MCF 10A (cell line): ENCODE results near the gene DRAXIN. TPM values are rescaled to one million over a fixed set of nuclear protein-coding genes. Genes with fewer than 3 reads are reported as not detected.

Experiments used
- BruUV-seq: library from RNA; stranded (reverse); fragments of 400-500 nt; replicated peaks from 2 replicates; lab custom pipeline; 2021; lab: Mats Ljungman, UMichigan
- CTCF ChIA-PET: fragments of 300-600 bp; sonication (Branson Sonifier 250); formaldehyde crosslinking; extraction: SDS; loops from one replicate; lab custom pipeline; 2021; ENCODE audit warnings: antibody characterized with exemption, inconsistent platforms; lab: Yijun Ruan, JAX
- POLR2A ChIA-PET: fragments of 300-600, 350-650 bp; sonication (Branson Sonifier 250); formaldehyde crosslinking; extraction: SDS; loops from one replicate; lab custom pipeline; 2020; ENCODE audit warnings: antibody characterized with exemption, inconsistent platforms; lab: Yijun Ruan, JAX
- DNase-seq: peaks from one replicate; pipeline ENCODE4 v3.0.0-alpha.2; 2018; ENCODE audit not compliant: unreplicated experiment
- H3K27ac Mint-ChIP-seq: one replicate; pipeline ENCODE4 v1.8.0; 2022; ENCODE audit warnings: mild to moderate bottlenecking, low read depth, mixed read lengths; ENCODE audit not compliant: unreplicated experiment
- H3K27me3 Mint-ChIP-seq: one replicate; pipeline ENCODE4 v1.8.0; 2022; ENCODE audit warnings: mixed read lengths; ENCODE audit not compliant: insufficient read depth, unreplicated experiment
- H3K36me3 Mint-ChIP-seq: one replicate; pipeline ENCODE4 v1.8.0; 2022; ENCODE audit warnings: mild to moderate bottlenecking, moderate library complexity, mixed read lengths; ENCODE audit not compliant: insufficient read depth, unreplicated experiment
- H3K4me1 Mint-ChIP-seq: one replicate; pipeline ENCODE4 v1.8.0; 2022; ENCODE audit warnings: mixed read lengths; ENCODE audit not compliant: insufficient read depth, unreplicated experiment
- H3K4me3 Mint-ChIP-seq: one replicate; pipeline ENCODE4 v1.8.0; 2022; ENCODE audit warnings: mild to moderate bottlenecking, moderate library complexity, mixed read lengths; ENCODE audit not compliant: unreplicated experiment
- H3K9me3 Mint-ChIP-seq: one replicate; pipeline ENCODE4 v1.8.0; 2022; ENCODE audit warnings: mixed read lengths; ENCODE audit not compliant: unreplicated experiment
- CTCF ChIP-seq: fragments of 200-600 bp; IDR thresholded peaks from one replicate; pipeline ENCODE4 v1.8.0; 2022; ENCODE audit warnings: antibody characterized with exemption, mild to moderate bottlenecking; ENCODE audit not compliant: unreplicated experiment
- intact Hi-C: fragments of 100-400 bp; cut with micrococcal nuclease; formaldehyde crosslinking; loops from 2 replicates; pipeline ENCODE4 v1.14.1; 2022
- total RNA-seq: library from RNA; stranded (reverse); gene quantifications from 2 replicates; pipeline ENCODE4 v1.2.3, GENCODE V29; 2022

DRAXIN gene
- total RNA-seq, 1 experiment from 2014 or later = 0.07 TPM

- Mint-ChIP-seq H3K27me3 (peaks cover 11% of the 10 kb centered on the region), H3K27ac (no peak overlapping the region), H3K9me3 (no peaks in the 10 kb centered on the region), H3K4me1 (peaks cover 5% of the 10 kb centered on the region), H3K4me3 (no peak overlapping the region), H3K36me3 (no peaks in the 10 kb centered on the region)
- ChIA-PET POLR2A (interaction anchor here (0.5 kb wide), 1 partner anchor 10 kb away, joined by 3 read pairs; no protein-coding TSS in a partner anchor), CTCF (no interaction called here)
- no peak for DNase-seq
- intact Hi-C loops = no loop called here
- BruUV-seq = no TSS peak
- TF ChIP-seq CTCF = no peak
Measured at GRCh38 chr1:11685210-11685752, 6.2 kb upstream of the DRAXIN start.

- H3K4me1 Mint-ChIP-seq = peaks cover 12% of the 10 kb centered on the region
- peaks cover 40% of the 10 kb centered on the region for H3K27me3 Mint-ChIP-seq
- DNase-seq = no peak
- no peak overlapping the region for H3K27ac Mint-ChIP-seq
- ChIA-PET CTCF (interaction anchor here (0.6 kb wide), 2 partner anchors 31 to 1166 kb away, joined by 3 to 4 read pairs; no protein-coding TSS in a partner anchor), POLR2A (no interaction called here)
- no peak overlapping the region for H3K4me3 Mint-ChIP-seq
- H3K36me3 Mint-ChIP-seq = no peaks in the 10 kb centered on the region
- TF ChIP-seq CTCF = no peak
- BruUV-seq = no TSS peak
- no peaks in the 10 kb centered on the region for H3K9me3 Mint-ChIP-seq
- intact Hi-C loops = no loop called here
Measured at GRCh38 chr1:11688506-11688905, 3.0 kb upstream of the DRAXIN start.

- BruUV-seq = no TSS peak
- Mint-ChIP-seq H3K4me3 (peak overlapping the region; percentile 8), H3K27me3 (peaks cover 47% of the 10 kb centered on the region), H3K27ac (no peak overlapping the region), H3K9me3 (no peaks in the 10 kb centered on the region), H3K36me3 (no peaks in the 10 kb centered on the region), H3K4me1 (peaks cover 18% of the 10 kb centered on the region)
- no peak for TF ChIP-seq CTCF
- intact Hi-C loops = no loop called here
- DNase-seq = no peak
- POLR2A ChIA-PET = interaction anchor here (1.1 to 1.4 kb wide), 4 partner anchors 9 to 218 kb away, joined by 3 to 5 read pairs (median 4); partner anchors contain the start of gene MAD2L2
- CTCF ChIA-PET = no interaction called here
Measured at GRCh38 chr1:11690397-11691301, 861 bp upstream of the DRAXIN start.

GRCh38 chr1:11691928-11692711, 610 bp downstream of the DRAXIN start:
- no TSS peak for BruUV-seq
- H3K4me1 Mint-ChIP-seq = peaks cover 18% of the 10 kb centered on the region
- H3K9me3 Mint-ChIP-seq = no peaks in the 10 kb centered on the region
- intact Hi-C loops = no loop called here
- CTCF ChIA-PET = no interaction called here
- DNase-seq = no peak
- no peak for TF ChIP-seq CTCF
- POLR2A ChIA-PET = no interaction called here
- peaks cover 47% of the 10 kb centered on the region for H3K27me3 Mint-ChIP-seq
- no peaks in the 10 kb centered on the region for H3K36me3 Mint-ChIP-seq
- H3K4me3 Mint-ChIP-seq = peak overlapping the region; percentile 65
- H3K27ac Mint-ChIP-seq = peak overlapping the region; percentile 63
